Measurements from ENCODE around the gene CAGE1. TPM values are rescaled to one million over a fixed set of nuclear protein-coding genes. Genes with fewer than 3 reads are reported as not detected.
A peak's percentile ranks its signal among the peaks of the same experiment; 100 is the strongest.

The CAGE1 gene
- total and polyA plus RNA-seq, 8 donors = 0.09 TPM; not detected in 7

GRCh38 chr6:7426447-7427169 lies 37.1 kb upstream of the CAGE1 start:
- TF ChIP-seq CTCF (IDR thresholded peaks at IDR 0.05) = no peak
- intact Hi-C loops (cut with DNase I) = no loop called here
- no peak for DNase-seq
- no peak overlapping the region for H3K27ac ChIP-seq
- no peaks in the 10 kb centered on the region for H3K36me3 ChIP-seq
- no peak for FAIRE-seq
- H3K4me3 ChIP-seq = no peak overlapping the region
- no peaks in the 10 kb centered on the region for H3K4me1 ChIP-seq
- WGBS, 2 donors = 78 to 81% methylated on average over 16 of the region's 16 CpGs
- no peaks in the 10 kb centered on the region for H3K27me3 ChIP-seq
- H3K9me3 ChIP-seq = no peaks in the 10 kb centered on the region
- ATAC-seq = no peak

- peak in 1 of 6 donors; percentile 67 for DNase-seq
- H3K4me3 ChIP-seq = no peak overlapping the region
- FAIRE-seq = no peak
- H3K27me3 ChIP-seq = no peaks in the 10 kb centered on the region
- no peak for TF ChIP-seq CTCF (IDR thresholded peaks at IDR 0.05)
- no peaks in the 10 kb centered on the region for H3K4me1 ChIP-seq
- no peak for ATAC-seq
- no peaks in the 10 kb centered on the region for H3K9me3 ChIP-seq
- H3K27ac ChIP-seq = no peak overlapping the region
- intact Hi-C loops (cut with DNase I) = no loop called here
- no peaks in the 10 kb centered on the region for H3K36me3 ChIP-seq
- 96 to 97% methylated on average over 39 of the region's 39 CpGs for WGBS, 2 donors
These were observed 36.3 kb upstream of the CAGE1 start for GRCh38 chr6:7425808-7426190.

- Histone ChIP-seq H3K4me1 (no peaks in the 10 kb centered on the region), H3K4me3 (no peak overlapping the region), H3K27me3 (no peaks in the 10 kb centered on the region), H3K9me3 (no peaks in the 10 kb centered on the region), H3K36me3 (no peaks in the 10 kb centered on the region), H3K27ac (no peak overlapping the region)
- 70 to 76% methylated on average over 25 of the region's 25 CpGs for WGBS, 2 donors
- ATAC-seq (peak; percentile 91 to 99 (median 98)), FAIRE-seq (no peak), DNase-seq (peak in 3 of 6 donors; percentile 33 to 49 (median 38))
- TF ChIP-seq CTCF (IDR thresholded peaks at IDR 0.05) = peak in 3 of 4 donors; percentile 40 to 52 (median 42)
- intact Hi-C loops (cut with DNase I) = no loop called here
These were observed 35.6 kb upstream of the CAGE1 start for GRCh38 chr6:7424967-7425807.

- Histone ChIP-seq H3K27me3 (no peaks in the 10 kb centered on the region), H3K9me3 (no peaks in the 10 kb centered on the region), H3K27ac (no peak overlapping the region), H3K4me3 (no peak overlapping the region), H3K36me3 (no peaks in the 10 kb centered on the region), H3K4me1 (no peaks in the 10 kb centered on the region)
- intact Hi-C loops (cut with DNase I) = no loop called here
- 81 to 89% methylated on average over 5 of the region's 5 CpGs for WGBS, 2 donors
- FAIRE-seq = no peak
- DNase-seq = no peak
- no peak for ATAC-seq
- no peak for TF ChIP-seq CTCF (IDR thresholded peaks at IDR 0.05)
These were observed 34.5 kb upstream of the CAGE1 start for GRCh38 chr6:7424058-7424457.

All from pancreas (tissue), 10 donors.